GM10266 (cell line): Measurements from ENCODE around the gene PCDH9.

Experiments used
- DNase-seq: peaks from one replicate; pipeline ENCODE4 v3.0.0; 2012; ENCODE audit errors: extremely low spot score
- CTCF ChIP-seq: IDR thresholded peaks from 2 replicates; pipeline ENCODE4 v1.5.1; 2012; ENCODE audit warnings: mild to moderate bottlenecking, low read depth; ENCODE audit not compliant: control insufficient read depth, insufficient read depth; ENCODE audit errors: missing control alignments

PCDH9 gene

GRCh38 chr13:66689037-66689619, 541.0 kb downstream of the PCDH9 start:
- no peak for DNase-seq
- TF ChIP-seq CTCF = no peak

GRCh38 chr13:66681403-66681802, 548.7 kb downstream of the PCDH9 start:
- no peak for TF ChIP-seq CTCF
- DNase-seq = no peak

GRCh38 chr13:66680031-66680430, 550.1 kb downstream of the PCDH9 start:
- no peak for TF ChIP-seq CTCF
- DNase-seq = no peak

GRCh38 chr13:66675620-66676019, 554.5 kb downstream of the PCDH9 start:
- TF ChIP-seq CTCF = no peak
- no peak for DNase-seq

- no peak for DNase-seq
- TF ChIP-seq CTCF = no peak
These were observed 556.7 kb downstream of the PCDH9 start for GRCh38 chr13:66673401-66673800.

GRCh38 chr13:66665991-66666390, 564.1 kb downstream of the PCDH9 start:
- DNase-seq = no peak
- no peak for TF ChIP-seq CTCF

- no peak for TF ChIP-seq CTCF
- DNase-seq = no peak
These were observed 566.4 kb downstream of the PCDH9 start for GRCh38 chr13:66663711-66664110.
